ENCODE results near the gene DDIT3. TPM values are rescaled to one million over a fixed set of nuclear protein-coding genes. Genes with fewer than 3 reads are reported as not detected.

Gene DDIT3
- total RNA-seq, 1 experiment from 2014 or later, result 27.4 TPM

GRCh38 chr12:57474862-57475261 is 45.5 kb downstream of the DDIT3 start:
- intact Hi-C loops (cut with micrococcal nuclease), result no loop called here
- no peak overlapping the region for H3K4me2 ChIP-seq (ENCODE audit: low read length)
- ATAC-seq, result no peak; the same call in 1 of the 2 replicates
- TF ChIP-seq EZH2phosphoT487 (IDR thresholded peaks at IDR 0.05; ENCODE audit: borderline replicate concordance, low read length) (no peak), CTCF (conservative IDR thresholded peaks at IDR 0.05; ENCODE audit: low read depth, low read length) (no peak), EZH2 (IDR thresholded peaks at IDR 0.05; ENCODE audit: low read length, unreplicated experiment) (no peak)
- H3K9me3 ChIP-seq (ENCODE audit: low read length), result no peaks in the 10 kb centered on the region
- ChIA-PET POLR2A (ENCODE audit: unreplicated experiment) (interaction anchor here (0.7 kb wide), 1 partner anchor 12 kb away, joined by 3 read pairs; no protein-coding TSS in a partner anchor), CTCF (interaction anchor here (0.8 kb wide), 1 partner anchor 232 kb away, joined by 4 read pairs; no protein-coding TSS in a partner anchor)
- H3F3A ChIP-seq (ENCODE audit: low read length, unreplicated experiment), result no peaks in the 10 kb centered on the region
- DNase-seq, result no peak
- no peaks in the 10 kb centered on the region for H3K36me3 ChIP-seq (ENCODE audit: low read depth, low read length)
- peaks cover 59% of the 10 kb centered on the region for H3K27me3 ChIP-seq (ENCODE audit: low read length)
- H3K9me2 ChIP-seq (replicated peaks; ENCODE audit: low read length), result no peaks in the 10 kb centered on the region
- no peaks in the 10 kb centered on the region for H3K79me2 ChIP-seq (ENCODE audit: low read length)
- H4K20me1 ChIP-seq (ENCODE audit: low read length), result no peaks in the 10 kb centered on the region
- no peak overlapping the region for H3K4me3 ChIP-seq (ENCODE audit: low read length)
- H3K9ac ChIP-seq (ENCODE audit: low read length), result no peak overlapping the region
- H3K4me1 ChIP-seq (ENCODE audit: insufficient read depth, low read length), result no peaks in the 10 kb centered on the region
- no TSS peak for BruUV-seq (replicated peaks)
- no peak overlapping the region for H3K27ac ChIP-seq (ENCODE audit: low read length)
- H2AFZ ChIP-seq (ENCODE audit: low read length), result no peak overlapping the region

- H3F3A ChIP-seq (ENCODE audit: low read length, unreplicated experiment), result no peaks in the 10 kb centered on the region
- no peak overlapping the region for H3K4me3 ChIP-seq (ENCODE audit: low read length)
- no peak overlapping the region for H3K4me2 ChIP-seq (ENCODE audit: low read length)
- H2AFZ ChIP-seq (ENCODE audit: low read length), result no peak overlapping the region
- no peaks in the 10 kb centered on the region for H3K79me2 ChIP-seq (ENCODE audit: low read length)
- POLR2A ChIA-PET (ENCODE audit: unreplicated experiment), result interaction anchor here (0.7 kb wide), 1 partner anchor 11 kb away, joined by 3 read pairs; no protein-coding TSS in a partner anchor
- no peak overlapping the region for H3K9ac ChIP-seq (ENCODE audit: low read length)
- no peaks in the 10 kb centered on the region for H4K20me1 ChIP-seq (ENCODE audit: low read length)
- no peak for ATAC-seq
- intact Hi-C loops (cut with micrococcal nuclease), result no loop called here
- no peak for TF ChIP-seq CTCF (conservative IDR thresholded peaks at IDR 0.05; ENCODE audit: low read depth, low read length)
- TF ChIP-seq EZH2phosphoT487 (IDR thresholded peaks at IDR 0.05; ENCODE audit: borderline replicate concordance, low read length), result no peak
- no peak for TF ChIP-seq EZH2 (IDR thresholded peaks at IDR 0.05; ENCODE audit: low read length, unreplicated experiment)
- no peaks in the 10 kb centered on the region for H3K36me3 ChIP-seq (ENCODE audit: low read depth, low read length)
- no peak overlapping the region for H3K27ac ChIP-seq (ENCODE audit: low read length)
- CTCF ChIA-PET, result no interaction called here
- peaks cover 60% of the 10 kb centered on the region for H3K27me3 ChIP-seq (ENCODE audit: low read length)
- no peaks in the 10 kb centered on the region for H3K9me3 ChIP-seq (ENCODE audit: low read length)
- no TSS peak for BruUV-seq (replicated peaks)
- DNase-seq, result no peak
- H3K9me2 ChIP-seq (replicated peaks; ENCODE audit: low read length), result no peaks in the 10 kb centered on the region
- H3K4me1 ChIP-seq (ENCODE audit: insufficient read depth, low read length), result no peaks in the 10 kb centered on the region
Measured at GRCh38 chr12:57474430-57474829, 45.9 kb downstream of the DDIT3 start.

- ATAC-seq (no peak), DNase-seq (no peak)
- Histone ChIP-seq H4K20me1 (ENCODE audit: low read length) (no peaks in the 10 kb centered on the region), H3K4me1 (ENCODE audit: insufficient read depth, low read length) (no peaks in the 10 kb centered on the region), H3F3A (ENCODE audit: low read length, unreplicated experiment) (no peaks in the 10 kb centered on the region), H3K36me3 (ENCODE audit: low read depth, low read length) (no peaks in the 10 kb centered on the region), H3K4me2 (ENCODE audit: low read length) (no peak overlapping the region), H3K27me3 (ENCODE audit: low read length) (peaks cover 66% of the 10 kb centered on the region), H3K9ac (ENCODE audit: low read length) (no peak overlapping the region), H2AFZ (ENCODE audit: low read length) (no peak overlapping the region), H3K79me2 (ENCODE audit: low read length) (no peaks in the 10 kb centered on the region), H3K27ac (ENCODE audit: low read length) (no peak overlapping the region), H3K9me3 (ENCODE audit: low read length) (no peaks in the 10 kb centered on the region), H3K4me3 (ENCODE audit: low read length) (no peak overlapping the region), H3K9me2 (replicated peaks; ENCODE audit: low read length) (no peaks in the 10 kb centered on the region)
- ChIA-PET CTCF (no interaction called here), POLR2A (ENCODE audit: unreplicated experiment) (no interaction called here)
- no TSS peak for BruUV-seq (replicated peaks)
- TF ChIP-seq CTCF (conservative IDR thresholded peaks at IDR 0.05; ENCODE audit: low read depth, low read length) (no peak), EZH2 (IDR thresholded peaks at IDR 0.05; ENCODE audit: low read length, unreplicated experiment) (no peak), EZH2phosphoT487 (IDR thresholded peaks at IDR 0.05; ENCODE audit: borderline replicate concordance, low read length) (no peak)
- intact Hi-C loops (cut with micrococcal nuclease), result no loop called here
Measured at GRCh38 chr12:57473886-57474285, 46.4 kb downstream of the DDIT3 start.

Measured in PC-3 (cell line).